Ovary (tissue), 9 donors: ENCODE measurements around the gene ATF7IP2. TPM values are rescaled to one million over a fixed set of nuclear protein-coding genes. Genes with fewer than 3 reads are reported as not detected.
"Not testable (repeated sequence)": the region's sequence is repeated elsewhere in the genome, so short reads cannot be mapped to it uniquely, and the experiment has no call there.

ENCODE experiments used
- DNase-seq, 5 donors: peaks; one replicate each; pipeline ENCODE4 v3.0.0-alpha.2; 2019 to 2020
- H3K27ac ChIP-seq, 2 donors: fragments of 200-600 bp; one replicate each; pipeline versions ENCODE4 v1.5.1 to v1.8.0; 2019 to 2022
- H3K27me3 ChIP-seq: fragments of 200-600 bp; one replicate; pipeline ENCODE4 v1.8.0; 2022
- H3K36me3 ChIP-seq: fragments of 200-600 bp; sonication (generic); one replicate; pipeline ENCODE4 v1.5.1; 2019
- H3K4me1 ChIP-seq: one replicate; pipeline ENCODE4 v1.8.1; 2013; ENCODE audit warnings: mild to moderate bottlenecking, moderate library complexity; ENCODE audit not compliant: insufficient read depth
- H3K4me3 ChIP-seq: fragments of 200-600 bp; sonication (generic); one replicate; pipeline ENCODE4 v1.5.1; 2017
- H3K9me3 ChIP-seq, 2 donors: fragments of 200-600 bp in 1 of 2; sonication (generic) in 1 of 2; one replicate each; pipeline versions ENCODE4 v1.5.1 to v1.8.1; 2013 to 2019; ENCODE audit warnings: mild to moderate bottlenecking in 1 of 2, moderate library complexity in 1 of 2
- EP300 ChIP-seq: sonication (generic); formaldehyde crosslinking; IDR thresholded peaks from one replicate; pipeline ENCODE4 v1.6.1; 2017; ENCODE audit warnings: antibody characterized with exemption
- POLR2A ChIP-seq: fragments of 450-650 bp; IDR thresholded peaks from one replicate; pipeline ENCODE4 v1.6.1; 2017; ENCODE audit warnings: antibody characterized with exemption, mild to moderate bottlenecking, moderate library complexity
- WGBS, 3 donors: extraction: QIAGEN DNeasy Blood & Tissue Kit in 1 of 3; methylation state at CpG; one replicate each; pipeline versions ENCODE4 v1.1.5 to v1.1.7; 2013 to 2017; 5-methylcytosine and 5-hydroxymethylcytosine counted together
- intact Hi-C, 4 donors: fragments of 100-400 bp; cut with DNase I; formaldehyde crosslinking; loops; one replicate each; pipeline versions ENCODE4 v1.11.0 to v1.15.1; 2022 to 2023
- polyA plus RNA-seq, 2 donors: library from polyadenylated mRNA; stranded (reverse); fragments of 200-250 nt in 1 of 2; fragments of 350-450 nt in 1 of 2; fragmentation: Illumina TruSeq in 1 of 2; extraction: RNeasy Lipid Tissue Mini Kit (QIAGEN cat#74804) in 1 of 2; gene quantifications; one replicate each; pipeline ENCODE4 v1.2.3, GENCODE V29; 2013 to 2014
- total RNA-seq, 7 donors: library from RNA; depleted of rRNA in 2 of 7; stranded (reverse); fragments of >200 nt in 2 of 7; fragmentation: NEBNext Ultra II Directional in 3 of 7; extraction: Animal tissue kit (Norgen Biotek cat#: 25700) in 3 of 7; gene quantifications; one replicate each; pipeline versions ENCODE4 v1.1.0 to v1.2.4, GENCODE V29; 2016 to 2023
- TF ChIP-seq, protein P1 (sequence below), 3 donors: fragments of 450-650 bp in 2 of 3; fragments of 200-600 bp in 1 of 3; IDR thresholded peaks; one replicate each; pipeline versions ENCODE4 v1.5.1 to v1.8.0; 2016 to 2022; ENCODE audit warnings: antibody characterized with exemption in 3 of 3, mild to moderate bottlenecking in 1 of 3
- donor health status: DM: no; HTN: no; CAD: no; lungs with moderate emphysema.
- donor health status: DM: no; HTN: no; CAD: no.
- donor health status: Bipolar disorder and iron deficiency.
- donor health status: DM: yes; HTN: yes; CAD: no.
- donor health status: DM: no; HTN: no; CAD: no.
- donor health status: DM: yes; HTN: yes; CAD: no.

Gene ATF7IP2
- total and polyA plus RNA-seq, 9 donors: 3.5 to 20.8 (median 8.8) TPM

DNA sequence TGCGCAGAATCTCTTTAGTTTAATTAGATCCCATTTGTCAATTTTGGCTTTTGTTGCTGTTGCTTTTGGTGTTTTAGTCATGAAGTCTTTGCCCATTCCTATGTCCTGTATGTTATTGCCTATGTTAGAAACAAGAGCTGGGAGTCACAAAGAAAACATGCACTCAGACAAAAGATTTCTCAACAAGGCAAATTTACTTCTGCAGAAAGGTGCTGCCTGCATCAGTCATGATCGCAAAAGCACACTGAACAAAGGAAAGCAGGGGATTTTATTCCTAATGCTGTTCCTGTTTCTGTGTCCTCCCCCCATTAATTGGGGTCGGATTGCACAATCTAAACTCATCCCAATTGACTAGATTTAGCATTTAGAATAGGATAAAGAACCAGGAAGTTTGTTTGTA is 55.9 kb downstream of the ATF7IP2 start:
- no peaks in the 10 kb centered on the region for H3K36me3 ChIP-seq
- intact Hi-C loops: no loop called here

DNA sequence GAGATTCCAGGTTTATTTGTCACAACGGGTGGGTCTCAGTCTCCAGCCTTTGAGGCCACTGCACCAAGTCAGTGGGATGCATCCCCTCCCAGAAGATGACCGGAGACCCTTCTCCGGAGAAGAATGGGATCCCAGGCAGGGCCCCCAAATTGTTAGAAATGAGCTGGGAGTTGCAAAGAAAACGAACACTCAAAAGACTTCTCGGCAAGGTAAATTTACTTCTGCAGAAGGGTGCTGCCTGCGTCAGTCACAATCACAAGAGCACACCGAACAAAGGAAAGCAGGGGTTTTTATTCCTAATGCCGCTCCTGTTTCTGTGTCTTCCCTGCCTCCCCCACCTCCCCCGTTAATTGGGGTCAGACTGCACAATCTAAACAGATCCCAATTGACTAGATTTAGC is 61.4 kb downstream of the ATF7IP2 start:
- Histone ChIP-seq H3K27ac (no peak overlapping the region), H3K36me3 (no peaks in the 10 kb centered on the region), H3K4me3 (no peak overlapping the region), H3K27me3 (no peaks in the 10 kb centered on the region), H3K4me1 (no peaks in the 10 kb centered on the region), H3K9me3 (peaks cover 0 to 5% of the 10 kb centered on the region in 2 donors)
- 94 to 98% (median 97%) methylated on average over 9 of the region's 9 CpGs for WGBS, 3 donors
- TF ChIP-seq POLR2A (no peak), EP300 (no peak)
- TF ChIP-seq, protein P1, sequence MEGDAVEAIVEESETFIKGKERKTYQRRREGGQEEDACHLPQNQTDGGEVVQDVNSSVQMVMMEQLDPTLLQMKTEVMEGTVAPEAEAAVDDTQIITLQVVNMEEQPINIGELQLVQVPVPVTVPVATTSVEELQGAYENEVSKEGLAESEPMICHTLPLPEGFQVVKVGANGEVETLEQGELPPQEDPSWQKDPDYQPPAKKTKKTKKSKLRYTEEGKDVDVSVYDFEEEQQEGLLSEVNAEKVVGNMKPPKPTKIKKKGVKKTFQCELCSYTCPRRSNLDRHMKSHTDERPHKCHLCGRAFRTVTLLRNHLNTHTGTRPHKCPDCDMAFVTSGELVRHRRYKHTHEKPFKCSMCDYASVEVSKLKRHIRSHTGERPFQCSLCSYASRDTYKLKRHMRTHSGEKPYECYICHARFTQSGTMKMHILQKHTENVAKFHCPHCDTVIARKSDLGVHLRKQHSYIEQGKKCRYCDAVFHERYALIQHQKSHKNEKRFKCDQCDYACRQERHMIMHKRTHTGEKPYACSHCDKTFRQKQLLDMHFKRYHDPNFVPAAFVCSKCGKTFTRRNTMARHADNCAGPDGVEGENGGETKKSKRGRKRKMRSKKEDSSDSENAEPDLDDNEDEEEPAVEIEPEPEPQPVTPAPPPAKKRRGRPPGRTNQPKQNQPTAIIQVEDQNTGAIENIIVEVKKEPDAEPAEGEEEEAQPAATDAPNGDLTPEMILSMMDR (IDR thresholded peaks at IDR 0.05): no peak
- intact Hi-C loops: no loop called here
- no peak for DNase-seq

More for the DNA sequence above, 55.9 kb downstream of the ATF7IP2 start:
- 92 to 96% (median 95%) methylated on average over 3 of the region's 3 CpGs for WGBS, 3 donors
- TF ChIP-seq, protein P1 (IDR thresholded peaks at IDR 0.05): no peak
- H3K27ac ChIP-seq: no peak overlapping the region
- DNase-seq: no peak
- no peak overlapping the region for H3K4me3 ChIP-seq
- no peaks in the 10 kb centered on the region for H3K9me3 ChIP-seq
- no peaks in the 10 kb centered on the region for H3K4me1 ChIP-seq
- H3K27me3 ChIP-seq: no peaks in the 10 kb centered on the region

DNA sequence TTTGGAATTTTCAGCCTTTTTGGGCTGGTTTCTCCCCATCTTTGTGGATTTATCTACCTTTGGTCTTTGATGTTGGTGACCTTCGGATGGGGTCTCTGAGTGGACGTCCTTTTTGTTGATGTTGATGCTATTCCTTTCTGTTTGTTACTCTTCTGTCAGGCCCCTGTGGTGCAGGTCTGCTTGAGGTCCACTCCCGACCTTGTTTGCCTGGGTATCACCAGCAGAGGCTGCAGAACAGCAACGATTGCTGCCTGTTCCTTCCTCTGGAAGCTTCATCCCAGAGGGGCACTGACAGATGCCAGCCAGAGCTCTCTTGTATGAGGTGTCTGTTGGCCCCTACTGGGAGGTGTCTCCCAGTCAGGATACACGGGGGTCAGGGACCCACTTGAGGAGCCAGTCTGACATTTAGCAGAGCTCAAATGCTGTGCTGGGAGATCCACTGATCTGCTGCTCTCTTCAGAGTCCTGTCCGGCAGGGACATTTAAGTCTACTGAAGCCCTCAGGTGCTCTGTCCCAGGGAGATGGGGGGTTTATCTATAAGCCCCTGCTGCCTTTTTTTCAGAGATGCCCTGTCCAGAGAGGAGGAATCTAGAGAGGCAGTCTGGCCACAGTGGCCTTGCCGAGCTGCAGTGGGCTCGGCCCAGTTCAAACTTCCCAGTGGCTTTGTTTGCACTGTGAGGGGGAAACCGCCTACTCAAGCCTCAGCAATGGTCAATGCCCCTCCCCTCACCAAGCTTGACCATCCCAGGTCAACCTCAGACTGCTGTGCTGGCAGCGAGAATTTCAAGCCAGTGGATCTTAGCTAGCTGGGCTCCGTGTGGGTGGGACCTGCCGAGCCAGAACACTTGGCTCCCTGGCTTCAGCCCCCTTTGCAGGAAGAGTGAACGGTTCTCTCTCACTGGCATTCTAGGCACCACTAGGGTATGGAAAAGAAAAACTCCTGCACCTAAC is 66.6 kb downstream of the ATF7IP2 start:
- WGBS, 3 donors: 92 to 96% (median 96%) methylated on average over 13 of the region's 13 CpGs

DNA sequence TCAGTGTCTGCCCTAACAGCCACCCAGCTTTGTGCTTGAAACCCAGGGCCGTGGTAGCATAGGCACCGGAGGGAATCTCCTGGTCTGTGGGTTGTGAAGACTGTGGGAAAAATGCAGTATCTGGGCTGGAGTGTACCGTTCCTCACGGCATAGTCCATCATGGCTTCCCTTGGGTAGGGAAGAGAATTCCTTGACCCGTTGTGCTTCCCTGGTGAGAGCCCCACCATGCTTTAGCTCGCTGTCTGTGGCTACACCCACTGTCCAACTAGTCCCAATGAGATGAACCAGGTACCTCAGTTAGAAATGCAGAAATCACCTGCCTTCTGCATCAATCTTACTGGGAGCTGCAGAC is 67.3 kb downstream of the ATF7IP2 start:
- no peak overlapping the region for H3K27ac ChIP-seq
- WGBS, 3 donors: 96 to 100% (median 97%) methylated on average over 6 of the region's 6 CpGs
- no peak overlapping the region for H3K4me3 ChIP-seq
- no peaks in the 10 kb centered on the region for H3K4me1 ChIP-seq
- intact Hi-C loops: no loop called here
- H3K27me3 ChIP-seq: no peaks in the 10 kb centered on the region
- TF ChIP-seq, protein P1 (IDR thresholded peaks at IDR 0.05): no peak
- TF ChIP-seq EP300: no peak
- TF ChIP-seq POLR2A: no peak
- H3K9me3 ChIP-seq: no peaks in the 10 kb centered on the region
- no peaks in the 10 kb centered on the region for H3K36me3 ChIP-seq
- DNase-seq: no peak

More for the DNA sequence above, 66.6 kb downstream of the ATF7IP2 start:
- H3K4me3 ChIP-seq, DNase-seq, H3K4me1 ChIP-seq, H3K36me3 ChIP-seq, H3K9me3 ChIP-seq, H3K27me3 ChIP-seq, H3K27ac ChIP-seq, intact Hi-C loops: not testable (repeated sequence)

DNA sequence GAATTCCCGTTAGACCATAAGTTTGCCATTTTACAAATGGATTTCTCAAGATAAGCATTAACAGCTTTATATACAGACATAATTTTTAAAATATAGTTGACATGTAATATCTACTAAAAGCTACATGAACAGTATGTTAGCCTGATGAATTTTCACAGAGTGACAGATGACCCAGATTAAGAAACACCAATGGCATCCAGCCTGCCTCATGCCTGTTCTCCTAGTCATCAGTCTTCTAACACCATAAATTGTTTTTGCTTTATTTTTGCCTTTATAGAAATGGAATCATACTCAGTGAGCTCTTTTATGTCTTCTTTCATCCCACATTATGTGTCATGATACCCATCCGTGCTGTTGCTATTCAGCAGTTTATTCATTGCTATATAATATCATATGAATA is 80.0 kb downstream of the ATF7IP2 start:
- no peak for DNase-seq
- 90 to 98% (median 96%) methylated on average over 2 of the region's 2 CpGs for WGBS, 3 donors
- H3K9me3 ChIP-seq: no peaks in the 10 kb centered on the region
- no peak overlapping the region for H3K4me3 ChIP-seq
- H3K36me3 ChIP-seq: no peaks in the 10 kb centered on the region
- H3K27me3 ChIP-seq: no peaks in the 10 kb centered on the region
- no peaks in the 10 kb centered on the region for H3K4me1 ChIP-seq
- TF ChIP-seq POLR2A: no peak
- no peak for TF ChIP-seq EP300
- TF ChIP-seq, protein P1 (IDR thresholded peaks at IDR 0.05): no peak
- H3K27ac ChIP-seq: no peak overlapping the region
- intact Hi-C loops: no loop called here
